OCI-M2 (cell line): Measurements from ENCODE around the gene TSEN15.

ENCODE experiments used
- DNase-seq: peaks from one replicate; lab custom pipeline; 2025; ENCODE audit not compliant: unreplicated experiment; lab: John Stamatoyannopoulos, UW

TSEN15 gene

GRCh38 chr1:184051485-184052193, at the start of gene TSEN15:
Gene TSEN15 (plus strand): TSS chr1:184051730. CDS start chr1:184051756, 26 bp downstream.
- DNase-seq, result no peak

- DNase-seq, result no peak
Measured at GRCh38 chr1:184002071-184002470, 49.5 kb upstream of the TSEN15 start.

- DNase-seq, result no peak
Measured at GRCh38 chr1:184004935-184005334, 46.6 kb upstream of the TSEN15 start.

GRCh38 chr1:184005506-184005905, 46.0 kb upstream of the TSEN15 start:
- DNase-seq, result no peak

GRCh38 chr1:184010788-184011187, 40.7 kb upstream of the TSEN15 start:
- no peak for DNase-seq

GRCh38 chr1:184012187-184012586, 39.3 kb upstream of the TSEN15 start:
- DNase-seq, result no peak

GRCh38 chr1:184014271-184014670, 37.3 kb upstream of the TSEN15 start:
- DNase-seq, result no peak

- DNase-seq, result no peak
Measured at GRCh38 chr1:184016169-184016568, 35.4 kb upstream of the TSEN15 start.

GRCh38 chr1:184017306-184017705, 34.2 kb upstream of the TSEN15 start:
- no peak for DNase-seq

- no peak for DNase-seq
Measured at GRCh38 chr1:184018622-184019021, 32.9 kb upstream of the TSEN15 start.

- DNase-seq, result no peak
Measured at GRCh38 chr1:184019069-184019468, 32.5 kb upstream of the TSEN15 start.

GRCh38 chr1:184019506-184019905, 32.0 kb upstream of the TSEN15 start:
- no peak for DNase-seq

GRCh38 chr1:184020328-184020727, 31.2 kb upstream of the TSEN15 start:
- DNase-seq, result no peak

- no peak for DNase-seq
Measured at GRCh38 chr1:184020855-184021254, 30.7 kb upstream of the TSEN15 start.

- no peak for DNase-seq
Measured at GRCh38 chr1:184021728-184022127, 29.8 kb upstream of the TSEN15 start.

- no peak for DNase-seq
Measured at GRCh38 chr1:184022668-184023067, 28.9 kb upstream of the TSEN15 start.

- DNase-seq, result no peak
Measured at GRCh38 chr1:184023171-184023570, 28.4 kb upstream of the TSEN15 start.

- no peak for DNase-seq
Measured at GRCh38 chr1:184025242-184025675, 26.3 kb upstream of the TSEN15 start.

- DNase-seq, result no peak
Measured at GRCh38 chr1:184027826-184028695, 23.5 kb upstream of the TSEN15 start.

- DNase-seq, result no peak
Measured at GRCh38 chr1:184028854-184029623, 22.5 kb upstream of the TSEN15 start.

- DNase-seq, result no peak
Measured at GRCh38 chr1:184030433-184031091, 21.0 kb upstream of the TSEN15 start.
